WTC11 (cell line): ENCODE data around the gene DENND6A. TPM values are rescaled to one million over a fixed set of nuclear protein-coding genes. Genes with fewer than 3 reads are reported as not detected.

Experiments
- ETV6 ChIP-seq: sonication (generic); formaldehyde crosslinking; IDR thresholded peaks from 2 replicates; pipeline ENCODE4 v1.8.1; 2022; ENCODE audit warnings: mild to moderate bottlenecking, missing genetic modification reagents
- FOXK1 ChIP-seq: sonication (generic); formaldehyde crosslinking; IDR thresholded peaks from 2 replicates; pipeline ENCODE4 v1.8.0; 2022; ENCODE audit warnings: mild to moderate bottlenecking, moderate library complexity, missing genetic modification reagents
- JAZF1 ChIP-seq: fragments of 250-450 bp; sonication (Bioruptor Pico); IDR thresholded peaks from 2 replicates; pipeline ENCODE4 v1.9.0; 2021; ENCODE audit warnings: moderate library complexity, mild to moderate bottlenecking, inconsistent platforms
- JUN ChIP-seq: sonication (generic); formaldehyde crosslinking; IDR thresholded peaks from 2 replicates; pipeline ENCODE4 v1.8.0; 2023; ENCODE audit warnings: mild to moderate bottlenecking, missing genetic modification reagents
- NR1H2 ChIP-seq: sonication (generic); formaldehyde crosslinking; IDR thresholded peaks from 2 replicates; pipeline ENCODE4 v1.9.0; 2021; ENCODE audit warnings: mild to moderate bottlenecking, moderate library complexity, missing genetic modification reagents
- NR2C2 ChIP-seq: sonication (generic); formaldehyde crosslinking; IDR thresholded peaks from 2 replicates; pipeline ENCODE4 v1.8.0; 2022; ENCODE audit warnings: mild to moderate bottlenecking, missing genetic modification reagents
- OVOL2 ChIP-seq: fragments of 250-450 bp; sonication (Bioruptor Pico); IDR thresholded peaks from 2 replicates; pipeline ENCODE4 v1.9.0; 2021; ENCODE audit warnings: mild to moderate bottlenecking, borderline replicate concordance
- SP1 ChIP-seq: sonication (generic); formaldehyde crosslinking; conservative IDR thresholded peaks from 2 replicates; pipeline ENCODE4 v1.8.1; 2022; ENCODE audit warnings: missing genetic modification reagents
- STAT6 ChIP-seq: sonication (generic); formaldehyde crosslinking; conservative IDR thresholded peaks from 2 replicates; pipeline ENCODE4 v1.8.1; 2023; ENCODE audit warnings: mild to moderate bottlenecking, low read depth, missing genetic modification reagents, moderate library complexity
- TCF7 ChIP-seq: sonication (generic); formaldehyde crosslinking; IDR thresholded peaks from 2 replicates; pipeline ENCODE4 v1.8.0; 2022; ENCODE audit warnings: mild to moderate bottlenecking, low read depth, missing genetic modification reagents, moderate library complexity
- TEAD4 ChIP-seq: sonication (generic); formaldehyde crosslinking; IDR thresholded peaks from 2 replicates; pipeline ENCODE4 v1.8.0; 2022; ENCODE audit warnings: mild to moderate bottlenecking, missing genetic modification reagents
- ZNF281 ChIP-seq: sonication (generic); formaldehyde crosslinking; IDR thresholded peaks from 2 replicates; pipeline ENCODE4 v1.8.0; 2023; ENCODE audit warnings: mild to moderate bottlenecking, missing genetic modification reagents
- ZNF425 ChIP-seq: fragments of 250-450 bp; sonication (Bioruptor Pico); conservative IDR thresholded peaks from 2 replicates; pipeline ENCODE4 v1.9.0; 2021; ENCODE audit warnings: mild to moderate bottlenecking
- total RNA-seq: library from RNA; stranded (reverse); gene quantifications from 3 replicates; pipeline ENCODE4 v1.2.3, GENCODE V29; 2021
- TF ChIP-seq, protein P1 (sequence below): fragments of 250-450 bp; sonication (Bioruptor Pico); IDR thresholded peaks from 2 replicates; pipeline ENCODE4 v1.9.0; 2021; ENCODE audit warnings: moderate library complexity, mild to moderate bottlenecking, inconsistent platforms, borderline replicate concordance
- TF ChIP-seq, protein P2 (sequence below): sonication (generic); formaldehyde crosslinking; IDR thresholded peaks from 2 replicates; pipeline ENCODE4 v1.8.1; 2022; ENCODE audit warnings: low read depth, mild to moderate bottlenecking, moderate library complexity, missing genetic modification reagents, borderline replicate concordance
- TF ChIP-seq, protein P3 (sequence below): fragments of 250-450 bp; sonication (Bioruptor Pico); IDR thresholded peaks from 2 replicates; pipeline ENCODE4 v1.9.0; 2021; ENCODE audit warnings: mild to moderate bottlenecking, borderline replicate concordance
- TF ChIP-seq, protein P4 (sequence below): sonication (generic); formaldehyde crosslinking; IDR thresholded peaks from 2 replicates; pipeline ENCODE4 v1.8.0; 2022; ENCODE audit warnings: mild to moderate bottlenecking, missing genetic modification reagents
- TF ChIP-seq, protein P5 (sequence below): sonication (generic); formaldehyde crosslinking; IDR thresholded peaks from 2 replicates; pipeline ENCODE4 v1.8.0; 2022; ENCODE audit warnings: missing genetic modification reagents

The DENND6A gene
- total RNA-seq, 1 experiment from 2014 or later, result 13.9 TPM

- no peak for TF ChIP-seq JAZF1
- no peak for TF ChIP-seq NR1H2 (CRISPR knock-in tag)
- no peak for TF ChIP-seq STAT6 (CRISPR knock-in tag)
- TF ChIP-seq OVOL2 (CRISPR knock-in tag), result no peak
- peak; percentile 74 for TF ChIP-seq SP1 (CRISPR knock-in tag)
- no peak for TF ChIP-seq TEAD4 (CRISPR knock-in tag)
- TF ChIP-seq, protein P1, sequence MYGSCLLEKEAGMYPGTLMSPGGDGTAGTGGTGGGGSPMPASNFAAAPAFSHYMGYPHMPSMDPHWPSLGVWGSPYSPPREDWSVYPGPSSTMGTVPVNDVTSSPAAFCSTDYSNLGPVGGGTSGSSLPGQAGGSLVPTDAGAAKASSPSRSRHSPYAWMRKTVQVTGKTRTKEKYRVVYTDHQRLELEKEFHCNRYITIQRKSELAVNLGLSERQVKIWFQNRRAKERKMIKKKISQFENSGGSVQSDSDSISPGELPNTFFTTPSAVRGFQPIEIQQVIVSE (CRISPR knock-in tag), result no peak
- TF ChIP-seq TCF7 (CRISPR knock-in tag), result no peak
- no peak for TF ChIP-seq ZNF425 (CRISPR knock-in tag)
- TF ChIP-seq, protein P2, sequence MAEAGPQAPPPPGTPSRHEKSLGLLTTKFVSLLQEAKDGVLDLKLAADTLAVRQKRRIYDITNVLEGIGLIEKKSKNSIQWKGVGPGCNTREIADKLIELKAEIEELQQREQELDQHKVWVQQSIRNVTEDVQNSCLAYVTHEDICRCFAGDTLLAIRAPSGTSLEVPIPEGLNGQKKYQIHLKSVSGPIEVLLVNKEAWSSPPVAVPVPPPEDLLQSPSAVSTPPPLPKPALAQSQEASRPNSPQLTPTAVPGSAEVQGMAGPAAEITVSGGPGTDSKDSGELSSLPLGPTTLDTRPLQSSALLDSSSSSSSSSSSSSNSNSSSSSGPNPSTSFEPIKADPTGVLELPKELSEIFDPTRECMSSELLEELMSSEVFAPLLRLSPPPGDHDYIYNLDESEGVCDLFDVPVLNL (CRISPR knock-in tag), result 0 out of 2 replicates have a peak, but pooled peaks have one; percentile 40
- peak; percentile 97 for TF ChIP-seq ETV6
- TF ChIP-seq, protein P3, sequence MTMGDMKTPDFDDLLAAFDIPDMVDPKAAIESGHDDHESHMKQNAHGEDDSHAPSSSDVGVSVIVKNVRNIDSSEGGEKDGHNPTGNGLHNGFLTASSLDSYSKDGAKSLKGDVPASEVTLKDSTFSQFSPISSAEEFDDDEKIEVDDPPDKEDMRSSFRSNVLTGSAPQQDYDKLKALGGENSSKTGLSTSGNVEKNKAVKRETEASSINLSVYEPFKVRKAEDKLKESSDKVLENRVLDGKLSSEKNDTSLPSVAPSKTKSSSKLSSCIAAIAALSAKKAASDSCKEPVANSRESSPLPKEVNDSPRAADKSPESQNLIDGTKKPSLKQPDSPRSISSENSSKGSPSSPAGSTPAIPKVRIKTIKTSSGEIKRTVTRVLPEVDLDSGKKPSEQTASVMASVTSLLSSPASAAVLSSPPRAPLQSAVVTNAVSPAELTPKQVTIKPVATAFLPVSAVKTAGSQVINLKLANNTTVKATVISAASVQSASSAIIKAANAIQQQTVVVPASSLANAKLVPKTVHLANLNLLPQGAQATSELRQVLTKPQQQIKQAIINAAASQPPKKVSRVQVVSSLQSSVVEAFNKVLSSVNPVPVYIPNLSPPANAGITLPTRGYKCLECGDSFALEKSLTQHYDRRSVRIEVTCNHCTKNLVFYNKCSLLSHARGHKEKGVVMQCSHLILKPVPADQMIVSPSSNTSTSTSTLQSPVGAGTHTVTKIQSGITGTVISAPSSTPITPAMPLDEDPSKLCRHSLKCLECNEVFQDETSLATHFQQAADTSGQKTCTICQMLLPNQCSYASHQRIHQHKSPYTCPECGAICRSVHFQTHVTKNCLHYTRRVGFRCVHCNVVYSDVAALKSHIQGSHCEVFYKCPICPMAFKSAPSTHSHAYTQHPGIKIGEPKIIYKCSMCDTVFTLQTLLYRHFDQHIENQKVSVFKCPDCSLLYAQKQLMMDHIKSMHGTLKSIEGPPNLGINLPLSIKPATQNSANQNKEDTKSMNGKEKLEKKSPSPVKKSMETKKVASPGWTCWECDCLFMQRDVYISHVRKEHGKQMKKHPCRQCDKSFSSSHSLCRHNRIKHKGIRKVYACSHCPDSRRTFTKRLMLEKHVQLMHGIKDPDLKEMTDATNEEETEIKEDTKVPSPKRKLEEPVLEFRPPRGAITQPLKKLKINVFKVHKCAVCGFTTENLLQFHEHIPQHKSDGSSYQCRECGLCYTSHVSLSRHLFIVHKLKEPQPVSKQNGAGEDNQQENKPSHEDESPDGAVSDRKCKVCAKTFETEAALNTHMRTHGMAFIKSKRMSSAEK, result no peak
- no peak for TF ChIP-seq FOXK1 (CRISPR knock-in tag)
- TF ChIP-seq, protein P4, sequence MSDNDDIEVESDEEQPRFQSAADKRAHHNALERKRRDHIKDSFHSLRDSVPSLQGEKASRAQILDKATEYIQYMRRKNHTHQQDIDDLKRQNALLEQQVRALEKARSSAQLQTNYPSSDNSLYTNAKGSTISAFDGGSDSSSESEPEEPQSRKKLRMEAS (CRISPR knock-in tag), result peak; percentile 91
- TF ChIP-seq, protein P5, sequence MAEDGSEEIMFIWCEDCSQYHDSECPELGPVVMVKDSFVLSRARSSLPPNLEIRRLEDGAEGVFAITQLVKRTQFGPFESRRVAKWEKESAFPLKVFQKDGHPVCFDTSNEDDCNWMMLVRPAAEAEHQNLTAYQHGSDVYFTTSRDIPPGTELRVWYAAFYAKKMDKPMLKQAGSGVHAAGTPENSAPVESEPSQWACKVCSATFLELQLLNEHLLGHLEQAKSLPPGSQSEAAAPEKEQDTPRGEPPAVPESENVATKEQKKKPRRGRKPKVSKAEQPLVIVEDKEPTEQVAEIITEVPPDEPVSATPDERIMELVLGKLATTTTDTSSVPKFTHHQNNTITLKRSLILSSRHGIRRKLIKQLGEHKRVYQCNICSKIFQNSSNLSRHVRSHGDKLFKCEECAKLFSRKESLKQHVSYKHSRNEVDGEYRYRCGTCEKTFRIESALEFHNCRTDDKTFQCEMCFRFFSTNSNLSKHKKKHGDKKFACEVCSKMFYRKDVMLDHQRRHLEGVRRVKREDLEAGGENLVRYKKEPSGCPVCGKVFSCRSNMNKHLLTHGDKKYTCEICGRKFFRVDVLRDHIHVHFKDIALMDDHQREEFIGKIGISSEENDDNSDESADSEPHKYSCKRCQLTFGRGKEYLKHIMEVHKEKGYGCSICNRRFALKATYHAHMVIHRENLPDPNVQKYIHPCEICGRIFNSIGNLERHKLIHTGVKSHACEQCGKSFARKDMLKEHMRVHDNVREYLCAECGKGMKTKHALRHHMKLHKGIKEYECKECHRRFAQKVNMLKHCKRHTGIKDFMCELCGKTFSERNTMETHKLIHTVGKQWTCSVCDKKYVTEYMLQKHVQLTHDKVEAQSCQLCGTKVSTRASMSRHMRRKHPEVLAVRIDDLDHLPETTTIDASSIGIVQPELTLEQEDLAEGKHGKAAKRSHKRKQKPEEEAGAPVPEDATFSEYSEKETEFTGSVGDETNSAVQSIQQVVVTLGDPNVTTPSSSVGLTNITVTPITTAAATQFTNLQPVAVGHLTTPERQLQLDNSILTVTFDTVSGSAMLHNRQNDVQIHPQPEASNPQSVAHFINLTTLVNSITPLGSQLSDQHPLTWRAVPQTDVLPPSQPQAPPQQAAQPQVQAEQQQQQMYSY (CRISPR knock-in tag), result peak; percentile 35; the same call in 1 of the 2 replicates
- TF ChIP-seq ZNF281 (CRISPR knock-in tag), result peak; percentile 53; the same call in 1 of the 2 replicates
- TF ChIP-seq NR2C2 (CRISPR knock-in tag), result 0 out of 2 replicates have a peak, but pooled peaks have one; percentile 18
- TF ChIP-seq JUN (CRISPR knock-in tag), result peak; percentile 87
Observed at GRCh38 chr3:57692396-57693147, at the start of gene DENND6A (continued).
